HG03432 (cell line): ENCODE results near the gene PHLPP1.

Experiments
- ATAC-seq: cut with Tn5 transposase; IDR thresholded peaks from one replicate; pipeline ENCODE4 v1.9.1; 2021; ENCODE audit warnings: mild to moderate bottlenecking, moderate library complexity; ENCODE audit not compliant: unreplicated experiment

The PHLPP1 gene

GRCh38 chr18:62998443-62998842 lies 283.1 kb downstream of the PHLPP1 start:
- peak; percentile 56 for ATAC-seq

DNA sequence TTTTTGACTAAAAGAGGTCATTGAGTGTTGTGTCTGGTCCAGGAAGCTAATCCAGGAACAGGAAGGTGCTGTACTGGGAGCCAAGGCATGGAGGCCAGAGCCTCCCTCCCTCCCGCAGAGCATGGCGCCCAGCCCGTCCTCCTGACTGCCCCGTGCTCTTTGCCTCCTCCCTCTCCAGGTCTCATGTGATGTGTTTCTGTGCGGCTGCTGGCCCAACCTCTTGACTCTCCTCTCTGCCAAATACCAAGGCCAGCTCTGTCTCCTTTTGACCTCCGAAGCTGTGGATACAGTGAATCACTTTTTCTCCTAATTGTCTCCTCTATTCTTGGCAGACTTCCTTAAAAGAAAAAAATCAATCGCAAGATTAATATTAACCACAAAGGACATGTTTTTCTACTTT lies 284.1 kb downstream of the PHLPP1 start:
- ATAC-seq, result no peak

- ATAC-seq, result no peak
Measured at GRCh38 chr18:62999921-63000320, 284.6 kb downstream of the PHLPP1 start.

- no peak for ATAC-seq
Measured at GRCh38 chr18:63000839-63001238, 285.5 kb downstream of the PHLPP1 start.

GRCh38 chr18:63001861-63002260 lies 286.5 kb downstream of the PHLPP1 start:
- ATAC-seq, result no peak

- no peak for ATAC-seq
Measured at GRCh38 chr18:63002305-63002704, 287.0 kb downstream of the PHLPP1 start.

- no peak for ATAC-seq
Measured at GRCh38 chr18:63002803-63003445, 287.6 kb downstream of the PHLPP1 start.

- ATAC-seq, result no peak
Measured at GRCh38 chr18:63003899-63004298, 288.6 kb downstream of the PHLPP1 start.

GRCh38 chr18:63004466-63005089 lies 289.2 kb downstream of the PHLPP1 start:
- no peak for ATAC-seq

- ATAC-seq, result no peak
Measured at GRCh38 chr18:63005306-63005705, 290.0 kb downstream of the PHLPP1 start.

DNA sequence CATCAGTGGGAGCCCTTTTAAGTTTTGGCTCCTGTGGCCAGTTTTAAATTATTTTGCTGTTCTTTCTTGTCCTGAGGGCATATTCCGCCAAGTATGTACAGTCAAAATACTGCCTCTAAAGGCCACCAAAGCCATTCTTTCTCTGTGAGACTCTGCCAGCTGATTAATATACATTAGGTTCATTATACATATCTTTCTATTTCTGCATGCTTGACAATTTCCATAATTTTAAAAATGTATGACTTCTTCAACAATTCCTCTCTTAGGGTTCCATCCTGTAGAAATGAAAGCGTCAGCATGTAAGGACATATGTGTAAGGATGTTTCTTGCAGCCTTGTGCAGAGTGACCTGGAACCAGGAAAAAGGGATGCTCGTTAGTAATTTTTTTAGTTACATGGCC lies 291.9 kb downstream of the PHLPP1 start:
- no peak for ATAC-seq

GRCh38 chr18:63016270-63016669 lies 300.9 kb downstream of the PHLPP1 start:
- ATAC-seq, result peak; percentile 47

- no peak for ATAC-seq
Measured at GRCh38 chr18:63017076-63017475, 301.7 kb downstream of the PHLPP1 start.

DNA sequence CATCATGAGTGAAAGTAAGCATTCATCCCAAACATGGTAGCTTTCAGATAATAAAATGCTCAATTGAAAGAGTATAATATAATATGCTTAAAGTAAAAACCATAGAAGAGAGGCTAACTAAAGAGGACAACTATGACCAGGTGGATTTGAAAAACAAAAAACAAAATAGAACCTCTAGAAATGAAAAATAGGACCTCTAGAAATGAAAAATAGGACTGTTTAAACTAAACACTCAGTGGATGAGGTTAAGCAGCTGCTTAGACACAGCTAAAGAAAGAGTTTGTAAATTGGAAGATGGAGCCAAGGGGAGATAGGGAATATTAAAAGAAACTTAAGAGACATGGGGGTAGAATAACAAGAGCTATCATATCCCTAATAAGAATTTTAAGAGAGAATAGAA lies 302.6 kb downstream of the PHLPP1 start:
- no peak for ATAC-seq

DNA sequence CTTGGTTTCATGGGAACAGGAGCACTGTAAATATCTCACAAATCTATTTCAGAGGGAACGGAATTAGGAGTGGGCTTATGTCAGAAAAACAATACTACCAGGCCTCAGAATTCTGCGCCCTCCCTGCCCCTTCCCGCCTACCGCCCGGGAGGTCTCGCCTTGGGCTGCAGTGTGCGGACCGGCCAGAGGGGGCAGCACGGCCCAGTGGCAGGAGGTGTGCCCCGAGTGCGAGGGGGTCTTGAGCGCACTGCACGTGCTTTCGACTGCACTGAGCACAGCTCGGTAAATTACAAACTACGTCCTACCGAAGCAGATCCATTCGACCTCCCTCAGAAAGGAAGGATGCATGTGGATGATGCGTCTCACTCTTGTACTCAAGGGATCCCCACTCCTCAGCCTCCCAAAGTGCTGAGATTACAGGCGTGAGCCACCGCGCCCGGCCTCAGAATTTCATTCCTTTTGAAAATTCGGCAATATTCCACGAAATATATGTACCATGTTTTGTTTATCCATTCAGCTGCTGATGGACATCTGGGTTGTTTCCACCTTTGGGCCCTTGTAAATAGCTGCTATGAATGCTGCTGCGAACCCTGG lies 307.2 kb downstream of the PHLPP1 start:
- ATAC-seq, result no peak

DNA sequence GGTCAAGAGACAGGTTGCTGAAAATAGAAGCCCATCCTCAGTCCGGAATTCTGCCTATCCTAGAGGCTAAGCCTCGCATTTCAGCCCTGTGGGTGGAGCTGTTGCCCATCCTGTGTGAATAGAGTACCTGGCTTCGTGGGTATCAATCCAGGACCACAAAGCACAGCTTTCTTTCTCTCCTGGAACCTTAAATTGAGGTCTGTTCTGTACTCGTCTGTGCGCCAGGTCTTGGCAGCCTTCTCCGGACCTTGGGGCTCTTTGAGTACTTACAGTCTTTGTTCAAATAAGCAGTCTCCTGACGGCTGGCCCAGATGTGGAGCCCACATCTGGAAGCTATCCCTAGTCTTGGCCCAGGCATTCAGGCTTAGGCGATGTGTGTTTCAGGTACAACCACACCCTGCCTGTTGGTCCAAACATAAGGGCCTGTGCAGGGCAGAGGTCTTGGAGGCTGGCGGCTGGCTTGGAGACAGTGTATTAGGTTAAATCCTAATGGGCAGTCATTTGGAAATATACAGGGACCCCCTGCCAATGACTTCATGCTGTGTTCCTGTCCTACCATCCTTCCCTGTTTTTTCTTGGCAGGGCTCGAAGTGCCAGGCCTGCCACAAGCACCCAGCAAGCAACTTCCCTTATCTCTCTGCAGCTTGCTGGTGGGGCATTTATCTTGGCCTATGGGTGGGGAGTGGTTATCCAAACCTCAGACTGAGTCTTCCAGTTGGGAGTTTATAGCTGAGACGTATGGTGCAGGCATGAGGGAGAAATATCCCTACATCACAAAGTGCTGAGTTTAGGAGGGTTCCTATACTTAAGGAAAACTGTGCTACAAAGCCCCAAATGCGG lies 310.1 kb downstream of the PHLPP1 start:
- no peak for ATAC-seq

- no peak for ATAC-seq
Measured at GRCh38 chr18:63028380-63028779, 313.0 kb downstream of the PHLPP1 start.
